SK-N-SH (cell line): Measurements from ENCODE around the gene WDR83. TPM values are rescaled to one million over a fixed set of nuclear protein-coding genes. Genes with fewer than 3 reads are reported as not detected.

Source experiments
- CTCF ChIA-PET: fragments of 300-600, 350-600 bp; formaldehyde crosslinking; extraction: SDS; loops from one replicate; lab custom pipeline; 2021; lab: Yijun Ruan, JAX
- POLR2A ChIA-PET: fragments of 350-600 bp; sonication (Branson Sonifier 250); formaldehyde crosslinking; extraction: SDS; loops from one replicate; lab custom pipeline; 2020; ENCODE audit warnings: antibody characterized with exemption, inconsistent platforms; lab: Yijun Ruan, JAX
- DNase-seq: peaks from one replicate; pipeline ENCODE4 v3.0.0; 2012
- H2AFZ ChIP-seq: fragments of 200-600 bp; sonication (generic); 2 replicates; pipeline ENCODE4 v1.8.1; 2016; ENCODE audit warnings: antibody characterized with exemption, mild to moderate bottlenecking, low read depth
- H3F3A ChIP-seq: fragments of 200-600 bp; sonication (generic); replicated peaks from 2 replicates; pipeline ENCODE3; 2016; ENCODE audit warnings: antibody characterized with exemption, mild to moderate bottlenecking; ENCODE audit not compliant: insufficient read depth
- H3K27ac ChIP-seq, 2 experiments: fragments of 200-500 bp in 1 of 2; fragments of 200-600 bp in 1 of 2; sonication (Bioruptor generic) in 1 of 2; sonication (generic), shearing (Covaris generic) in 1 of 2; 2 replicates each; pipeline versions ENCODE4 v1.5.1 to v1.6.1; 2014 to 2016; ENCODE audit warnings: low read depth in 2 of 2, inconsistent platforms in 1 of 2, low read length in 1 of 2, mild to moderate bottlenecking in 1 of 2, mixed read lengths in 1 of 2
- H3K27me3 ChIP-seq: fragments of 200-600 bp; sonication (generic), shearing (Covaris generic); 2 replicates; pipeline ENCODE4 v1.6.1; 2016; ENCODE audit warnings: mixed run types; ENCODE audit not compliant: insufficient read depth
- H3K36me3 ChIP-seq, 2 experiments: fragments of 200-500 bp in 1 of 2; fragments of 200-600 bp in 1 of 2; sonication (Bioruptor generic) in 1 of 2; sonication (generic) in 1 of 2; replicated peaks in 1 of 2; 2 replicates each; pipeline versions ENCODE3 to v1.5.1; 2014 to 2016; ENCODE audit warnings: low read length in 1 of 2, mild to moderate bottlenecking in 1 of 2; ENCODE audit not compliant: insufficient read depth in 2 of 2, control insufficient read depth in 1 of 2
- H3K4me1 ChIP-seq, 2 experiments: fragments of 200-500 bp in 1 of 2; fragments of 200-600 bp in 1 of 2; sonication (Bioruptor generic) in 1 of 2; sonication (generic), shearing (Covaris generic) in 1 of 2; 2 replicates each; pipeline versions ENCODE4 v1.5.1 to v1.6.1; 2014 to 2016; ENCODE audit warnings: low read depth in 1 of 2, low read length in 1 of 2, mixed run types in 1 of 2; ENCODE audit not compliant: insufficient read depth in 2 of 2, control insufficient read depth in 1 of 2
- H3K4me2 ChIP-seq: fragments of 200-600 bp; sonication (generic), shearing (Covaris generic); 2 replicates; pipeline ENCODE4 v1.6.1; 2017; ENCODE audit warnings: mixed run types
- H3K4me3 ChIP-seq, 2 experiments: fragments of 200-500 bp in 1 of 2; fragments of 200-600 bp in 1 of 2; sonication (Bioruptor generic) in 1 of 2; sonication (generic), shearing (Covaris generic) in 1 of 2; 2 replicates each; pipeline versions ENCODE4 v1.5.1 to v1.8.1; 2014 to 2016; ENCODE audit warnings: low read depth in 2 of 2, inconsistent platforms in 1 of 2, low read length in 1 of 2, mild to moderate bottlenecking in 1 of 2, mixed read lengths in 1 of 2, moderate library complexity in 1 of 2
- H3K79me2 ChIP-seq: fragments of 200-600 bp; sonication (generic); 2 replicates; pipeline ENCODE4 v1.8.1; 2017; ENCODE audit warnings: mild to moderate bottlenecking; ENCODE audit not compliant: insufficient read depth
- H3K9ac ChIP-seq: fragments of 200-600 bp; sonication (generic); 2 replicates; pipeline ENCODE4 v1.6.1; 2017; ENCODE audit warnings: mixed run types
- H3K9me2 ChIP-seq: fragments of 200-600 bp; sonication (generic); 2 replicates; pipeline ENCODE4 v1.6.1; 2017; ENCODE audit warnings: mixed run types
- H3K9me3 ChIP-seq: fragments of 200-600 bp; sonication (generic); 2 replicates; pipeline ENCODE4 v1.6.1; 2017; ENCODE audit warnings: mixed run types, mild to moderate bottlenecking, moderate library complexity
- H4K20me1 ChIP-seq: fragments of 200-600 bp; sonication (generic); 2 replicates; pipeline ENCODE4 v1.6.1; 2017; ENCODE audit warnings: mild to moderate bottlenecking, mixed run types; ENCODE audit not compliant: insufficient read depth
- CHD2 ChIP-seq: fragments of 150-350 bp; IDR thresholded peaks from 2 replicates; pipeline ENCODE4 v1.6.1; 2018; ENCODE audit warnings: low read length; ENCODE audit not compliant: partially characterized antibody
- ELF1 ChIP-seq: IDR thresholded peaks from 2 replicates; pipeline ENCODE4 v1.4.0; 2012
- EP300 ChIP-seq, 2 experiments: IDR thresholded peaks; 2 replicates each; pipeline versions ENCODE4 v1.4.0 to v1.6.1; 2012; ENCODE audit warnings: borderline replicate concordance in 1 of 2, low read depth in 1 of 2, low read length in 1 of 2
- EZH2phosphoT487 ChIP-seq: fragments of 200-600 bp; sonication (generic); IDR thresholded peaks from 2 replicates; pipeline ENCODE4 v1.6.1; 2017; ENCODE audit warnings: low read depth, mixed run types, mild to moderate bottlenecking, antibody characterized with exemption, moderate library complexity, borderline replicate concordance
- FOSL2 ChIP-seq: IDR thresholded peaks from 2 replicates; pipeline ENCODE4 v1.4.0; 2012; ENCODE audit warnings: low read depth, mild to moderate bottlenecking, moderate library complexity, borderline replicate concordance
- FOXJ3 ChIP-seq: sonication (generic); formaldehyde crosslinking; IDR thresholded peaks from 2 replicates; pipeline ENCODE4 v1.5.1; 2020; ENCODE audit warnings: mild to moderate bottlenecking, missing genetic modification reagents
- GABPA ChIP-seq: IDR thresholded peaks from 2 replicates; pipeline ENCODE4 v1.4.0; 2012; ENCODE audit warnings: low read depth, mild to moderate bottlenecking
- JUND ChIP-seq: IDR thresholded peaks from 2 replicates; pipeline ENCODE4 v1.4.0; 2012
- MXI1 ChIP-seq: IDR thresholded peaks from 2 replicates; pipeline ENCODE4 v1.6.1; 2012; ENCODE audit warnings: mild to moderate bottlenecking, low read depth, low read length, improper control_type of control experiment
- NRF1 ChIP-seq: IDR thresholded peaks from 2 replicates; pipeline ENCODE4 v1.6.1; 2012; ENCODE audit warnings: low read depth, mild to moderate bottlenecking, low read length
- RAD21 ChIP-seq: IDR thresholded peaks from 2 replicates; pipeline ENCODE4 v1.6.1; 2012; ENCODE audit warnings: mild to moderate bottlenecking, low read length
- RCOR1 ChIP-seq: fragments of 150-350 bp; IDR thresholded peaks from 2 replicates; pipeline ENCODE4 v1.6.1; 2017; ENCODE audit warnings: antibody characterized with exemption, low read length
- RFX5 ChIP-seq: IDR thresholded peaks from 2 replicates; pipeline ENCODE4 v1.6.1; 2012; ENCODE audit warnings: mild to moderate bottlenecking, improper control_type of control experiment, low read length
- RXRA ChIP-seq: IDR thresholded peaks from 2 replicates; pipeline ENCODE4 v1.4.0; 2012; ENCODE audit warnings: low read depth, mild to moderate bottlenecking, borderline replicate concordance
- SIN3A ChIP-seq: IDR thresholded peaks from 2 replicates; pipeline ENCODE4 v1.6.1; 2012; ENCODE audit warnings: low read depth, mild to moderate bottlenecking, low read length, moderate library complexity, borderline replicate concordance
- SMC3 ChIP-seq: IDR thresholded peaks from 2 replicates; pipeline ENCODE4 v1.6.1; 2012; ENCODE audit warnings: low read depth, low read length, improper control_type of control experiment
- TAF1 ChIP-seq: IDR thresholded peaks from 2 replicates; pipeline ENCODE4 v1.6.1; 2012; ENCODE audit warnings: low read depth, mild to moderate bottlenecking, low read length, moderate library complexity, borderline replicate concordance
- TCF12 ChIP-seq: IDR thresholded peaks from 2 replicates; pipeline ENCODE4 v1.4.0; 2012
- WGBS: methylation state at CpG from one replicate; pipeline ENCODE4 v1.1.6; 2017; ENCODE audit warnings: low lambda C conversion rate; 5-methylcytosine and 5-hydroxymethylcytosine counted together
- polyA plus RNA-seq, 3 experiments: library from polyadenylated mRNA; depleted of rRNA; stranded (reverse); fragments of >200 nt; gene quantifications; 2 replicates each; pipeline ENCODE4 v1.2.3, GENCODE V29; 2012
- TF ChIP-seq, protein P1 (sequence below): fragments of 150-350 bp; IDR thresholded peaks from 2 replicates; pipeline ENCODE4 v1.6.1; 2017; ENCODE audit warnings: antibody characterized with exemption, low read length, low read depth, borderline replicate concordance
- TF ChIP-seq, protein P2 (sequence below): IDR thresholded peaks from 2 replicates; pipeline ENCODE4; 2012
- TF ChIP-seq, protein P3 (sequence below): IDR thresholded peaks from 2 replicates; pipeline ENCODE4 v1.4.0; 2012; ENCODE audit warnings: low read depth, borderline replicate concordance
- TF ChIP-seq, protein P4 (sequence below): IDR thresholded peaks from 2 replicates; pipeline ENCODE4 v1.4.0; 2012; ENCODE audit warnings: low read depth

WDR83 gene
- polyA plus RNA-seq, 1 of the 3 experiments (the other 2 are of a cell fraction): 18.2 TPM

DNA sequence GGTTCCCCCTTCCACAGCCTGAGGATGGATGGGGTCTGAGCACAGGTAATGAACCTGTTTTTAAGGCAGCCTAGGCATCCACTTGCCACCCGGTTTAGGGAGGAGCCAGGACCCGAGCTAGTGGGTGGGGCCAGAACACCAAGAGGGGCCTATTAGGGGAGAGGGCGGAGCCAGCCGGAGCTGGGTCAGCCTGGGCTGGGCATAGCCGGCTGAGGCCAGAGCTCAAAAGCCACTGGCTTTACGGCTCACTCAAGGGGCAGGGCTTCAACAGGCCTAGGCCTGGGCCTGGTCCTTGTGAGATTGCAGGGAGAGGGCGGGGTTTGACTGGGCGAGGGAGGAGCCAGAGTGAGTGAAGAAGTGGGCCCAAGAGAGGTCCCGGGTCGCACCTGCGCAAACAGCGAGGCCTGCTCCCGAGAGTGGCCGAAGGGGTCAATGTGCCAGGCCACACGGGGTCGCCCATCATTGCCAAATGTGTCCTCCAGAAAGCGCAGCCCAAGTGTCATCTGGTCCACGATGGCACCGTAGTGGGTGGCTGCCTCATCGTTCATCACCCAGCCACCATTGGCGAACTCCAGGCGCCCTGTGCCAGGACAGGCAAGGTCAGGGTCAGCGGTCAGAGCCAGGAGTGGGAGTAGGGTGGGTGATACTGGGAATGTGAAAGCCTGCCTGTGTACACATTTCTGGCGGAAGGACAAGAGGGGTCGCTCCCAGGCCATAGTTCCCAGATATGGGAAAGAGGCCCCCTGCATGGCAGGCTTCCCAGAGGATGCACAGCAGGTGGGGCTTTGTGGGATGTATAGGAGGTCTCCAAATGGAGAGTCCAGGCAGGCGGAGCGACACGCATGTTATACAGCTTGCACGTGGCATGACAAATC, 2.0 kb upstream of the WDR83 start:
- Histone ChIP-seq H3K9me3 (no peaks in the 10 kb centered on the region), H2AFZ (no peak overlapping the region), H3K27ac (no peak overlapping the region), H4K20me1 (no peaks in the 10 kb centered on the region), H3K36me3 (peaks cover 11 to 14% of the 10 kb centered on the region in 2 experiments), H3K79me2 (peaks cover 37% of the 10 kb centered on the region), H3K4me2 (no peak overlapping the region), H3K9ac (no peak overlapping the region), H3K27me3 (no peaks in the 10 kb centered on the region), H3K4me3 (no peak overlapping the region), H3K9me2 (no peaks in the 10 kb centered on the region), H3F3A (peaks cover 11% of the 10 kb centered on the region), H3K4me1 (peaks cover 0 to 26% of the 10 kb centered on the region in 2 experiments; a peak in 1 of 4 replicates)
- CTCF ChIA-PET: interaction anchor here (1.2 to 3.1 kb wide), 2 partner anchors 24 to 25 kb away, joined by 4 to 12 read pairs; no protein-coding TSS in a partner anchor
- peak; percentile 81 for DNase-seq
- WGBS: 93% methylated on average over 23 of the region's 29 CpGs
- POLR2A ChIA-PET: no interaction called here
- TF ChIP-seq GABPA: no peak
- no peak for TF ChIP-seq RXRA
- TF ChIP-seq EP300 (IDR thresholded peaks at IDR 0.05; ENCODE audit: borderline replicate concordance in 1 of 2, low read depth in 1 of 2, low read length in 1 of 2): no peak
- no peak for TF ChIP-seq EZH2phosphoT487

DNA sequence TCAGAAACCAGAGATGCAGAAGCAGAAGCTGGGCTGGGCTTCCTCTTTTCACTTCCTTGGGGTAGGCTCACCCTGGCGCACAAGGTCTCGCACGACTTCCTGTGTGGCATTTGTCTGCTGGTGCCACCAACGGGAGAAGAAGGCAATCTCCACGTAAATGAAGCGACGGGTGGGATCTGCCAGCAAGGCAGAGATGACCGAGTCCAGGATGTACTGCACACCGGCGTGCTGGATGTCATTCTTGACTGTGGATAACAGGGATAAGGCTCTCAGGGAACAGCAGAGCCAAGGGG, 1.4 kb upstream of the WDR83 start:
- WGBS: 97% methylated on average over 10 of the region's 10 CpGs
- no peak overlapping the region for H3K9ac ChIP-seq
- H3F3A ChIP-seq: peaks cover 14% of the 10 kb centered on the region
- no peak overlapping the region for H3K4me3 ChIP-seq
- no peak overlapping the region for H3K4me2 ChIP-seq
- POLR2A ChIA-PET: no interaction called here
- no peak overlapping the region for H3K27ac ChIP-seq
- H4K20me1 ChIP-seq: no peaks in the 10 kb centered on the region
- H3K27me3 ChIP-seq: no peaks in the 10 kb centered on the region
- no peaks in the 10 kb centered on the region for H3K9me2 ChIP-seq
- DNase-seq: no peak
- H2AFZ ChIP-seq: no peak overlapping the region
- H3K36me3 ChIP-seq: peaks cover 11 to 14% of the 10 kb centered on the region in 2 experiments
- H3K4me1 ChIP-seq: peaks cover 0 to 29% of the 10 kb centered on the region in 2 experiments; a peak in 1 of 4 replicates
- TF ChIP-seq MXI1 (no peak), NRF1 (no peak), RAD21 (no peak), ELF1 (no peak), TAF1 (no peak), GABPA (no peak), EZH2phosphoT487 (no peak), TCF12 (no peak), CHD2 (no peak), SIN3A (no peak), FOSL2 (no peak), SMC3 (no peak), RFX5 (no peak), JUND (no peak), RCOR1 (no peak), FOXJ3 (CRISPR knock-in tag) (no peak)
- TF ChIP-seq, protein P1, sequence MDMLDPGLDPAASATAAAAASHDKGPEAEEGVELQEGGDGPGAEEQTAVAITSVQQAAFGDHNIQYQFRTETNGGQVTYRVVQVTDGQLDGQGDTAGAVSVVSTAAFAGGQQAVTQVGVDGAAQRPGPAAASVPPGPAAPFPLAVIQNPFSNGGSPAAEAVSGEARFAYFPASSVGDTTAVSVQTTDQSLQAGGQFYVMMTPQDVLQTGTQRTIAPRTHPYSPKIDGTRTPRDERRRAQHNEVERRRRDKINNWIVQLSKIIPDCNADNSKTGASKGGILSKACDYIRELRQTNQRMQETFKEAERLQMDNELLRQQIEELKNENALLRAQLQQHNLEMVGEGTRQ: no peak
- TF ChIP-seq, protein P2, sequence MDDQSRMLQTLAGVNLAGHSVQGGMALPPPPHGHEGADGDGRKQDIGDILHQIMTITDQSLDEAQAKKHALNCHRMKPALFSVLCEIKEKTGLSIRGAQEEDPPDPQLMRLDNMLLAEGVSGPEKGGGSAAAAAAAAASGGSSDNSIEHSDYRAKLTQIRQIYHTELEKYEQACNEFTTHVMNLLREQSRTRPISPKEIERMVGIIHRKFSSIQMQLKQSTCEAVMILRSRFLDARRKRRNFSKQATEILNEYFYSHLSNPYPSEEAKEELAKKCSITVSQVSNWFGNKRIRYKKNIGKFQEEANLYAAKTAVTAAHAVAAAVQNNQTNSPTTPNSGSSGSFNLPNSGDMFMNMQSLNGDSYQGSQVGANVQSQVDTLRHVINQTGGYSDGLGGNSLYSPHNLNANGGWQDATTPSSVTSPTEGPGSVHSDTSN: no peak
- TF ChIP-seq, protein P3, sequence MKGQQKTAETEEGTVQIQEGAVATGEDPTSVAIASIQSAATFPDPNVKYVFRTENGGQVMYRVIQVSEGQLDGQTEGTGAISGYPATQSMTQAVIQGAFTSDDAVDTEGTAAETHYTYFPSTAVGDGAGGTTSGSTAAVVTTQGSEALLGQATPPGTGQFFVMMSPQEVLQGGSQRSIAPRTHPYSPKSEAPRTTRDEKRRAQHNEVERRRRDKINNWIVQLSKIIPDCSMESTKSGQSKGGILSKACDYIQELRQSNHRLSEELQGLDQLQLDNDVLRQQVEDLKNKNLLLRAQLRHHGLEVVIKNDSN: no peak
- TF ChIP-seq, protein P4, sequence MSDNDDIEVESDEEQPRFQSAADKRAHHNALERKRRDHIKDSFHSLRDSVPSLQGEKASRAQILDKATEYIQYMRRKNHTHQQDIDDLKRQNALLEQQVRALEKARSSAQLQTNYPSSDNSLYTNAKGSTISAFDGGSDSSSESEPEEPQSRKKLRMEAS: no peak
- no peaks in the 10 kb centered on the region for H3K9me3 ChIP-seq
- H3K79me2 ChIP-seq: peaks cover 42% of the 10 kb centered on the region
- CTCF ChIA-PET: interaction anchor here (1.5 to 3.1 kb wide), 2 partner anchors 11 to 25 kb away, joined by 9 to 12 read pairs; no protein-coding TSS in a partner anchor
